ENCODE results near the gene MYRIP.

DNA sequence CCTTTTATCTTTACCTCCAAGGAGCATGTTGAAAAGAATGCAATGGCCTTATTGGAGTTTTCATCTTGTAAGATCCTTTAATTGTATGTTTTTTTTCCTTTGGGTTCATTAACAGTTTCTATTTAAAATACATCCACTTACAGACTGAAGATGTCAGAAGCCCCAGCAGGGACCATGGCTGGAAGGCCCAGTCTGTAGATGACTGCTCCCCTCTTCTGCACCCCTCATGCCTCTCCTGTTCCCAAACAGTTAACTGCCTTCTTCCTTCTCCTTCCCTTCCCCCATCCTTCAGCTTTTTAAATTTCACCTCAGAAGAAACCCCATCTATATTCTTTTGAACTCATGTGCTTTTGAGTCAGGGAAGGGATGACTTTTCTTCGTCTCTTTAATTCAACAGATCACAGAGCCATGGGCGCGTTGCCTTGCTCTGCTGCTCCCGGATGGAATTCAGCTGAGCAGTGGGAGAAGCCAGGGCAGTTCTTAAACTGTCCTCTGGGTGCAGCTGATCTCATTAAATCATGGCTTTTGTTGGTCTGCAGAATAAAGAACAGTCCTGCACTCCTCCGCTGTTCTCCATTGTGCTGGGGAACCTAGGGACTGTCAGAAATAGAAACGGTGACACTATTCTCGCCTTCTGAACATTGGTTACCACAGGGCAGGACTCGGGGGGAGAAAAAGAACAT is 428.6 kb downstream of the MYRIP start:
- no peak for TF ChIP-seq POLR2A (IDR thresholded peaks at IDR 0.05; ENCODE audit: low read depth, low read length)
- TF ChIP-seq TAF1 (IDR thresholded peaks at IDR 0.05; ENCODE audit: borderline replicate concordance, low read depth, low read length) = no peak
- no peak for TF ChIP-seq RFX5 (IDR thresholded peaks at IDR 0.05; ENCODE audit: low read depth, low read length)
- TF ChIP-seq, protein P1, sequence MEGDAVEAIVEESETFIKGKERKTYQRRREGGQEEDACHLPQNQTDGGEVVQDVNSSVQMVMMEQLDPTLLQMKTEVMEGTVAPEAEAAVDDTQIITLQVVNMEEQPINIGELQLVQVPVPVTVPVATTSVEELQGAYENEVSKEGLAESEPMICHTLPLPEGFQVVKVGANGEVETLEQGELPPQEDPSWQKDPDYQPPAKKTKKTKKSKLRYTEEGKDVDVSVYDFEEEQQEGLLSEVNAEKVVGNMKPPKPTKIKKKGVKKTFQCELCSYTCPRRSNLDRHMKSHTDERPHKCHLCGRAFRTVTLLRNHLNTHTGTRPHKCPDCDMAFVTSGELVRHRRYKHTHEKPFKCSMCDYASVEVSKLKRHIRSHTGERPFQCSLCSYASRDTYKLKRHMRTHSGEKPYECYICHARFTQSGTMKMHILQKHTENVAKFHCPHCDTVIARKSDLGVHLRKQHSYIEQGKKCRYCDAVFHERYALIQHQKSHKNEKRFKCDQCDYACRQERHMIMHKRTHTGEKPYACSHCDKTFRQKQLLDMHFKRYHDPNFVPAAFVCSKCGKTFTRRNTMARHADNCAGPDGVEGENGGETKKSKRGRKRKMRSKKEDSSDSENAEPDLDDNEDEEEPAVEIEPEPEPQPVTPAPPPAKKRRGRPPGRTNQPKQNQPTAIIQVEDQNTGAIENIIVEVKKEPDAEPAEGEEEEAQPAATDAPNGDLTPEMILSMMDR (IDR thresholded peaks at IDR 0.05 in 2 of 3, conservative IDR thresholded peaks at IDR 0.05 in 1 of 3; ENCODE audit: control insufficient read depth in 2 of 3, extremely low read depth in 1 of 3, insufficient read depth in 1 of 3, low read depth in 3 of 3, low read length in 3 of 3) = no peak
- TF ChIP-seq, protein P2, sequence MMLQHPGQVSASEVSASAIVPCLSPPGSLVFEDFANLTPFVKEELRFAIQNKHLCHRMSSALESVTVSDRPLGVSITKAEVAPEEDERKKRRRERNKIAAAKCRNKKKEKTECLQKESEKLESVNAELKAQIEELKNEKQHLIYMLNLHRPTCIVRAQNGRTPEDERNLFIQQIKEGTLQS (IDR thresholded peaks at IDR 0.05; ENCODE audit: borderline replicate concordance, extremely low read depth, low read depth, low read length) = no peak
- no peak for TF ChIP-seq ESRRA (IDR thresholded peaks at IDR 0.05; ENCODE audit: low read length)
- TF ChIP-seq POLR2AphosphoS5 (IDR thresholded peaks at IDR 0.05; ENCODE audit: low read length) = no peak

All from GM12878 (cell line).